Fibroblast of skin of right quadriceps (primary cell): ENCODE results near the gene ATP2A3.

Experiments
- DNase-seq: peaks from one replicate; pipeline ENCODE4 v3.0.0-alpha.2; 2013

The ATP2A3 gene

DNA sequence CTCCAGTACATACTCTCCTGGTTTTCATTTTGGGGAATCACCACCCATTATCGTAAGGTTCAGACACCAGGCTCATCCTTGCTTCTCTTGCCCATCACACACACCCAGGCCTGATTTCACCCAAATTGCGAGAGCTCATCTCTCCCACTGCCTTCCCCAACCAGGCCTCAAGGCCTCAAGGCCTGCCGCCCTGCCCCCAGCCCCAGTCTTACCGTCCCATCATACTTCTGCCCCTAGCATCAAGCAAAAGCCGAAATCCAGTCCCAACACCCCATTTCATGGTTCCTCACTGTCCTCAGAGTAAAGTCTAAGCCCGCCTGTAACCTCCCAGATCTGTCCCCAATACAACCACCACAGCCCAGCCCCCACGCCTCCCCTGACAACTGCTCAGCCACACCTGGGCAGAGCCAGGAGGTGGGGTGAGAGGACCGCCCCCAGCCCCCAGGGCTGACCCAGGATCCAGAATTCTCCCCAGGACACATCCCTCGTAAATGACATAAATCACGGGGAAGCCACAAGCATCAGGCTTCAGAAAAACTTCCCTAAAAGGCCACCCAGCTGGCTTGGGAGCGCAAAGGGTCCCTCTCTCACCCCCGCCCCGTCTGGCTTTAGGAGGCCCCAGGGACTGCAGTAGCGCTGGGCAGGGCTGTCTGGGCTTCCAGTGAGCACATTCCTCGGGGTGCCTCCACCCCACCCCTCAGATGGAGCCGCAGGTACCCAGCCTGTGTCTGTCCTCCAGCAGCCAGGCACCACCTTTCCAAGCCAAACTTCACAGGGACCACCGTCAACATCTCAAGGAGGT, 38.4 kb downstream of the ATP2A3 start:
- DNase-seq = no peak

- DNase-seq = no peak
These were observed 39.5 kb downstream of the ATP2A3 start for GRCh38 chr17:3924512-3925350.

DNA sequence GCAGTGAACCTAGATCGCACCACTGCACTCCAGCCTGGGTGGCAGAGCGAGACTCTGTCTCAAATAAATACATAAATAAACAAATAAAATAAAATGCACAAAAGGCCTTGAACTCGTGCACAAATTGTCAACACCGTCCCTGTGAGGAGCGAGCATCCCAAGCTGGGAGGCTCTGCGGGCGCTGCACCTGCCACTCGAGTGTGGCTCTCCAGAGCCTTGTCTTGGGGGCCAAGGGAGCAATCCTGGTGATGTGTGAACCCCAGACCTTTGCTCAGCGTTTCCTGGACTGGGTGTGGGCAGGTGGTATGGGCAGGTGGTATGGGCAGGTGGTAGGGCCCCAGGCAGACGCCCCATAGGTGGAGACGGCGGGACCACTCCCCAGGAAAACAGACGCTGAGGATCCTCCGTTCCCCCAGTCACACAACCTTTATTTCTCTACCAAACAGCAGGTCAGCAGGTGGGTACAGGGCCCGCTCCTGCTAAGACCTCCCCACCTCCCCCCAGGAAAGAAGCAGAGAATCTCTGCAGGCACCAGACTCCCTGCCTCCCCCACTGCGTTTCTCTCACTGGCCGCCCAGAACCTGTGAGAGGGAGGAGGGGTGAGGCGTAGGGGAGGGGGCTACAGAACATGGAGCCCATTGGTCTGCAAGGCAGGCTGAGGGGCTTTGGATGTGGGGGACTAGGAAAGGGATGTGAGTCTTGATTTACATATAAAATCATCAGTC, 40.6 kb downstream of the ATP2A3 start:
- DNase-seq = no peak

- DNase-seq = no peak
These were observed 41.5 kb downstream of the ATP2A3 start for GRCh38 chr17:3922765-3923164.

- DNase-seq = no peak
These were observed 42.5 kb downstream of the ATP2A3 start for GRCh38 chr17:3921502-3922319.

- no peak for DNase-seq
These were observed 43.2 kb downstream of the ATP2A3 start for GRCh38 chr17:3921006-3921405.

DNA sequence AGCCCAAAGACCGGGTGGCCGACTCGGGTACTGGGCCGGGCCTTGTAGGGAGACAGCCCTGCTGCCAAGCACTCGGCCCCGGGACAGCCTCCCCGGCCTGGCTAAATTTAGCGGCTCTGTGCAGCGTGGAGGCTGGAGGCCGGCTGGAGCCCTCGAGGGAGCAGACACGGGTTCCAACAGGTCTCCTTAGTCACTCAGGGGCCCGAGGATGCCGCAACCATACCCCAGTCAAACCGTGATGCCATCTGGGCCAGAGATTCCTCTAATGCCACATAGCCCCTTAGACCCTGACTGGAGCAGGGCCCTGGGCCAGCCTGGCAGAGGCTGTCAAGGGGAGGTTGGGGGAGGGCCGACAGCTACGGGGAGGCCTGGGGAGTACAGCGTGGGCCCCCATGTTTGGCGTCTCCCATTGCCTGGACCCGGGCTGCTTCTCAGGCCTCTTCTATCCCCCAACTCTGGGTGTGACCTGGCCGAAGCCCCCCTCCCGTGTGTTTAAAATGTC, 45.1 kb downstream of the ATP2A3 start:
- no peak for DNase-seq

- DNase-seq = no peak
These were observed 45.7 kb downstream of the ATP2A3 start for GRCh38 chr17:3918372-3919122.

DNA sequence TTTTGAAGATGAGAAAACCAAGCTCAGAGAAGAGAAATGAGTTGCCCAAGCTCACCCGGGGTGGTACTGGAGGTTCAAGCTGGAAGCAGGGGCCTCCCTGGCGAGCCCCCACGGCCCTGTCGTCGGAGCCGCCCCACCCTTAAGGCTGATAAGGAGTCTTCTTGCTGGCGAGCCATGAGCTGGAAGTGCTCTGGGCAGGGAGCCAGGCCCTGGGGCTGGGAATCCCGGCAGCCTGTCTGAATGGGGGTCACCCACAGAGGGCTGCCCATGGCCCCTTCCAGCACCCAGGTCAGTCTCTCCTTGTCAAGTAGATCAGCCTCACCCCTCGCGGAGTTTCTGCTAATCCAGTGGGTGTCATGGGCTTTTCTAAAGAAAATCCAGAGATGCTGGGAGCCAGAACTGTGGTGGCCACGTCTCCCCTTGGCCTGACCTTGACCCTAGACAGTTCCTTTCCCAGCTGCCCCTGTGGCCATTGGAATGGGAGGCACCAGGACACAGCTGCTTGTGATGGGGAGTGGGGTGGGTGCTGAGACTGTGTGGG, 46.8 kb downstream of the ATP2A3 start:
- DNase-seq = no peak

DNA sequence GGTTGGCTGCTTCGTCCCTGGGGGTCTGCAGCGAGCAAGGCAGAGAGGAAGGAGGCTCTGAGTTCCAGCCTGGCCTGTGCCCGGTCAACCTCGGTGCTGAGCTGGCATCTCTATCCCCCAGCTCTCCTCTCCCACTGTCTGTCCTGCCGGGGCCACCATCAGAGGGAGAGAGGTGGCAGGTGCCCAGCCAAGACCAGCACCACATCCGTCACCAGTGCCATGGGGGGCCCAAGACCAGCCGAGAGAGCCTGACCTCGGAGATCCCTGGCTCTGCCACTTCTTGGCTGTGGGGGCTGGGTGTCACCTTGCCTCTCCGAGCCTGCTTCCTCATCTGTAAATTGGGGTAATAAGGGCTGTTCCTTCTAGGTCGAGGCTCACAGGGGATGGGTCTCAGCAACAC, 47.4 kb downstream of the ATP2A3 start:
- no peak for DNase-seq

- DNase-seq = no peak
These were observed 48.1 kb downstream of the ATP2A3 start, which contains the start of gene P2RX1 for GRCh38 chr17:3915995-3916696. TSS of gene P2RX1 (minus strand) at chr17:3916465. CDS start at chr17:3916225, 240 bp downstream.

GRCh38 chr17:3915581-3915994, 48.6 kb downstream of the ATP2A3 start:
- no peak for DNase-seq

DNA sequence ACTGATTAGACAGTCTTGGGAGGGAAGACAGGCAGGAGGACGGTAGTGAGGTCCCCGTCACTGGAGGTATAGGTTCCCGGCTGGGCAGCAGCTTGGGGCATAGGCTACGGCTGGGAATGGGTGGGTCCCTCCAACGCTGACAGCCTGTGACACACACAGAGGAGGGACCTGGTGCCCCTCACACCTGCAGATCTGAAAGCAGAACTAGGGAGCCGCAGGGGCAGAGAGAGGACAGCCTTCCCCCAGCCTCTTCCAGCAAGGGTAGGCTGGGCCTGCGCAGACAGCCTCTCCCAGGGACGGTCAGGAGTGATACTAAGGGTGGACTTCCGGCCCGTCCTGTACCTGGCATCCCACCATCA, 49.9 kb downstream of the ATP2A3 start:
- DNase-seq = no peak

GRCh38 chr17:3913531-3914311, 50.5 kb downstream of the ATP2A3 start:
- DNase-seq = peak; percentile 58

DNA sequence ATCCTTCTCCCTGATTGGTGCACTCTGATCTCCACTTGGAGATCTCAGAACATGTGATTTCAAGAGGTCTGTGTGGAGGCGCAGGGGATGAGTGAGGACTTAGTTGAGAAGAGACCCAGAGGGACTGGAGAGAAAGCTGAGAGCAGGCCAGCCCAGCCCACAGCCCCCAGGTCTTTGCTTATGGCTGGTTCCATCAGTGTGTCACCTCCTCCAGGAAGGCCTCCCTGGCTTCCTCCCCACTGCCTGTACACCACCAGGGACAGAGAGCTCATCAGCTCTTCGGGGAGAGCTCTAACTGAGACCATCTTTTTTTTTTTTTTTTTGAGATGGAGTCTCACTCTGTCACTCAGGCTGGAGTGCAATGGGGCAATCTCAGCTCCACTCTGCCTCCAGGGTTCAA, 51.4 kb downstream of the ATP2A3 start:
- no peak for DNase-seq

- no peak for DNase-seq
These were observed 52.8 kb downstream of the ATP2A3 start for GRCh38 chr17:3911271-3912053.

DNA sequence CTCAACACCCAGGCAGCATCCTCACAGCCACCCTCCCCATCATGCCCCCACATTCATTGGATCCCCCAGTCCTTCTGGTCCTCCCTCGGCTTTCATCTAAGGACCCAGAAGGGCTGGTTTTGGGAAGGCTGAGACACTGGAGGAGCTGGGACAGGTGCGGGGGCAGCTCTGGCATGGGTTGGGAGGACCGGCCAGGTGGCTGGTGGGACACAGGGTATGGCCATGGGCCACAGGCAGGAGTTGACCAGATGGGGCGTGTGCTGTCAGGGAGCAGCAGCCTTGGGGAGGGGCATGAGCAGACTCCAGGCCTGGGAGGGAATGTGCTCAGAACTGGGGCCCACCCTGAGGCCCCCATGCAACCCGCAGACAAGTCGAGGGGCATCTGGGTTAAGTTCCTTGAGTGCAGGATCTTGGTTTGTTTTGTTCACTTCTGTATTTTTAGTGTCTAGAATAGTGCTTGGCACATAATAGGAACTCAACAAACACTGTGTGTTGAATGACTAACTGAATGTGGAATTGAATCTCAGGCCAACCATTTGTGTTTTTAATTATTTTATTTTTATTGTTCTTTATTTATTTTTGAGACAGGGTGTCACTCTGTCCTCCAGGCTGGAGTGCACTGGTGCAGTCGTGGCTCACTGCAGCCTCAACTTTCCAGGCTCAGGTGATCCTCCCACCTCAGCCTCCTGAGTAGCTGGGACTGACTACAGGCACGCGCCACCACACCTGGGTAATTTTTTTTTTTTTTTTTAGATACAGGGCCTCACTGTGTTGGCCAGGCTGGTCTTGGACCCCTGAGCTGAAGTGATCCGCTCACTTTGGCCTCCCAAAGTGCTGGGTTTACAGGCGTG, 53.6 kb downstream of the ATP2A3 start:
- DNase-seq = no peak

GRCh38 chr17:3909257-3909656, 55.0 kb downstream of the ATP2A3 start:
- no peak for DNase-seq
